HCT116 (cell line): ENCODE results near the gene NTSR1. TPM values are rescaled to one million over a fixed set of nuclear protein-coding genes. Genes with fewer than 3 reads are reported as not detected.
A peak's percentile ranks its signal among the peaks of the same experiment; 100 is the strongest.

Source experiments
- ATAC-seq: fragments of 200-7000 bp; cut with Tn5 transposase; 2 replicates; pipeline ENCODE4 v1.9.1; 2020; ENCODE audit warnings: mild to moderate bottlenecking, moderate library complexity
- BruUV-seq: library from RNA; stranded (reverse); fragments of 400-500 nt; replicated peaks from 2 replicates; lab custom pipeline; 2021; lab: Mats Ljungman, UMichigan
- CTCF ChIA-PET: fragments of 300-600 bp; sonication (Branson Sonifier 250); formaldehyde crosslinking; loops from one replicate; lab custom pipeline; 2021; ENCODE audit warnings: antibody characterized with exemption; lab: Charles Lee
- POLR2A ChIA-PET: fragments of 300-600, 350-600 bp; sonication (Branson Sonifier 250); formaldehyde crosslinking; loops from one replicate; lab custom pipeline; 2021; ENCODE audit warnings: antibody characterized with exemption; lab: Charles Lee
- RAD21 ChIA-PET, 2 experiments: fragments of 300-600 bp; sonication (Branson Sonifier 250); formaldehyde crosslinking; loops; one replicate each; lab custom pipeline; 2023; ENCODE audit warnings: low total read pairs in 2 of 2; ENCODE audit not compliant: uncharacterized antibody in 2 of 2, unreplicated experiment in 2 of 2, low non-redundant PET in 1 of 2; lab: Charles Lee
- DNase-seq: peaks from one replicate; pipeline ENCODE4 v3.0.0-alpha.2; 2010; ENCODE audit warnings: low read depth, low spot score
- H2AFZ ChIP-seq: fragments of 200-600 bp; shearing (Covaris generic), sonication (generic); 2 replicates; pipeline ENCODE4 v1.6.1; 2017; ENCODE audit warnings: low read depth, mixed run types, mixed read lengths, antibody characterized with exemption, low read length; ENCODE audit not compliant: poor library complexity, severe bottlenecking
- H3K27ac ChIP-seq: 2 replicates; pipeline ENCODE4 v1.5.1; 2012; ENCODE audit warnings: low read depth, low read length
- H3K27me3 ChIP-seq: fragments of 200-600 bp; sonication (generic); 2 replicates; pipeline ENCODE4 v1.6.1; 2016; ENCODE audit warnings: mixed run types, low read length, mixed read lengths; ENCODE audit not compliant: insufficient read depth
- H3K36me3 ChIP-seq, 2 experiments: fragments of 200-500 bp in 1 of 2; fragments of 200-600 bp in 1 of 2; sonication (Bioruptor generic) in 1 of 2; sonication (generic) in 1 of 2; 2 replicates each; pipeline versions ENCODE4 v1.5.1 to v1.6.1; 2014 to 2016; ENCODE audit warnings: low read length in 2 of 2, inconsistent platforms in 1 of 2, mixed read lengths in 1 of 2, mixed run types in 1 of 2; ENCODE audit not compliant: insufficient read depth in 2 of 2, control insufficient read depth in 1 of 2
- H3K4me1 ChIP-seq, 2 experiments: fragments of 200-600 bp in 1 of 2; sonication (generic) in 1 of 2; 2 replicates each; pipeline versions ENCODE4 v1.5.1 to v1.6.1; 2012 to 2017; ENCODE audit warnings: low read length in 2 of 2, inconsistent platforms in 1 of 2, mild to moderate bottlenecking in 1 of 2, mixed read lengths in 1 of 2, mixed run types in 1 of 2, moderate library complexity in 1 of 2; ENCODE audit not compliant: insufficient read depth in 2 of 2, control insufficient read depth in 1 of 2
- H3K4me2 ChIP-seq: fragments of 200-600 bp; sonication (generic); 2 replicates; pipeline ENCODE4 v1.6.1; 2017; ENCODE audit warnings: mixed run types, low read length, mixed read lengths
- H3K4me3 ChIP-seq, 2 experiments: fragments of 200-600 bp in 1 of 2; sonication (generic) in 1 of 2; replicated peaks in 1 of 2; 2 replicates each; pipeline ENCODE4 v1.5.1; 2011 to 2016; ENCODE audit warnings: low read length in 2 of 2, control low read depth in 1 of 2, low read depth in 1 of 2, mild to moderate bottlenecking in 1 of 2, mixed read lengths in 1 of 2, mixed run types in 1 of 2
- H3K79me2 ChIP-seq: fragments of 200-600 bp; sonication (generic); 2 replicates; pipeline ENCODE4 v1.6.1; 2017; ENCODE audit warnings: mild to moderate bottlenecking, mixed run types, low read length, moderate library complexity, mixed read lengths; ENCODE audit not compliant: insufficient read depth
- H3K9ac ChIP-seq: fragments of 200-600 bp; sonication (generic); 2 replicates; pipeline ENCODE4 v1.6.1; 2016; ENCODE audit warnings: low read length, mixed read lengths
- H3K9me2 ChIP-seq: fragments of 200-600 bp; sonication (generic), shearing (Covaris generic); 2 replicates; pipeline ENCODE4 v1.6.1; 2017; ENCODE audit warnings: mixed run types, mild to moderate bottlenecking, moderate library complexity; ENCODE audit not compliant: insufficient read depth
- H3K9me3 ChIP-seq, 2 experiments: fragments of 200-500 bp in 1 of 2; fragments of 200-600 bp in 1 of 2; sonication (Bioruptor generic) in 1 of 2; sonication (generic) in 1 of 2; 2 replicates each; pipeline ENCODE4 v1.6.1; 2014 to 2017; ENCODE audit warnings: low read length in 2 of 2, mixed read lengths in 2 of 2, inconsistent platforms in 1 of 2, low read depth in 1 of 2, mild to moderate bottlenecking in 1 of 2, mixed run types in 1 of 2, moderate library complexity in 1 of 2; ENCODE audit not compliant: control insufficient read depth in 1 of 2, insufficient read depth in 1 of 2
- H4K20me1 ChIP-seq: fragments of 200-600 bp; sonication (generic), shearing (Covaris generic); 2 replicates; pipeline ENCODE4 v1.6.1; 2017; ENCODE audit warnings: mixed run types, mild to moderate bottlenecking, moderate library complexity; ENCODE audit not compliant: insufficient read depth
- CBX3 ChIP-seq: IDR thresholded peaks from 2 replicates; pipeline ENCODE4 v1.6.1; 2012; ENCODE audit warnings: low read depth
- CEBPB ChIP-seq: IDR thresholded peaks from 2 replicates; pipeline ENCODE4 v1.6.1; 2012; ENCODE audit warnings: low read depth
- CTCF ChIP-seq, 3 experiments: fragments of 200-600 bp in 1 of 3; sonication (generic) in 1 of 3; IDR thresholded peaks in 2 of 3; conservative IDR thresholded peaks in 1 of 3; 2 replicates each; pipeline ENCODE4 v1.5.1; 2012 to 2017; ENCODE audit warnings: low read depth in 2 of 3, low read length in 2 of 3, antibody characterized with exemption in 1 of 3, borderline replicate concordance in 1 of 3, control low read depth in 1 of 3, mild to moderate bottlenecking in 1 of 3, mixed read lengths in 1 of 3, mixed run types in 1 of 3, moderate library complexity in 1 of 3; ENCODE audit not compliant: insufficient read depth in 1 of 3
- EGR1 ChIP-seq: IDR thresholded peaks from 2 replicates; pipeline ENCODE4 v1.6.1; 2012; ENCODE audit warnings: low read depth
- ELF1 ChIP-seq: IDR thresholded peaks from 2 replicates; pipeline ENCODE4 v1.6.1; 2012; ENCODE audit warnings: low read depth, borderline replicate concordance
- EZH2 ChIP-seq: fragments of 200-600 bp; sonication (generic); IDR thresholded peaks from 2 replicates; pipeline ENCODE4 v1.6.1; 2017; ENCODE audit warnings: antibody characterized with exemption, mixed run types
- EZH2phosphoT487 ChIP-seq: fragments of 200-600 bp; IDR thresholded peaks from 2 replicates; pipeline ENCODE4 v1.6.1; 2018; ENCODE audit warnings: antibody characterized with exemption, borderline replicate concordance
- FOSL1 ChIP-seq: IDR thresholded peaks from 2 replicates; pipeline ENCODE4 v1.6.1; 2012; ENCODE audit warnings: low read depth
- MAX ChIP-seq: IDR thresholded peaks from 2 replicates; pipeline ENCODE4 v1.6.1; 2012
- POLR2A ChIP-seq: IDR thresholded peaks from 2 replicates; pipeline ENCODE4 v1.7.0; 2011; ENCODE audit warnings: borderline replicate concordance; ENCODE audit not compliant: insufficient read depth, insufficient read length; ENCODE audit errors: extremely low read depth
- POLR2AphosphoS5 ChIP-seq: IDR thresholded peaks from 2 replicates; pipeline ENCODE4 v1.6.1; 2011; ENCODE audit warnings: mild to moderate bottlenecking, low read depth, low read length, moderate library complexity
- RAD21 ChIP-seq: IDR thresholded peaks from 2 replicates; pipeline ENCODE4 v1.6.1; 2012; ENCODE audit warnings: low read depth, mild to moderate bottlenecking
- SIN3A ChIP-seq: IDR thresholded peaks from 2 replicates; pipeline ENCODE4 v1.6.1; 2012; ENCODE audit warnings: low read depth
- SP1 ChIP-seq: IDR thresholded peaks from 2 replicates; pipeline ENCODE4 v1.6.1; 2012; ENCODE audit warnings: low read depth
- YY1 ChIP-seq: IDR thresholded peaks from 2 replicates; pipeline ENCODE4 v1.6.1; 2011; ENCODE audit warnings: low read length, low read depth, moderate library complexity, mild to moderate bottlenecking; ENCODE audit not compliant: insufficient replicate concordance; ENCODE audit errors: extremely low read depth
- ZBTB33 ChIP-seq: IDR thresholded peaks from 2 replicates; pipeline ENCODE4 v1.6.1; 2011; ENCODE audit warnings: mild to moderate bottlenecking, low read length, moderate library complexity; ENCODE audit not compliant: insufficient replicate concordance; ENCODE audit errors: extremely low read depth
- ZFX ChIP-seq: fragments of 450-650 bp; IDR thresholded peaks from 2 replicates; pipeline ENCODE4 v1.6.1; 2017
- ZNF274 ChIP-seq: fragments of 200-500 bp; sonication (Bioruptor generic); IDR thresholded peaks from 2 replicates; pipeline ENCODE4 v1.6.1; 2014; ENCODE audit warnings: mild to moderate bottlenecking, low read depth, low read length, inconsistent platforms
- intact Hi-C: fragments of 100-400 bp; cut with micrococcal nuclease; formaldehyde crosslinking; loops from 2 replicates; pipeline ENCODE4 v1.10.0; 2022
- total RNA-seq: library from RNA; stranded (reverse); gene quantifications from one replicate; pipeline ENCODE4 v1.2.1, GENCODE V29; 2021; ENCODE audit not compliant: unreplicated experiment

Gene NTSR1
- total RNA-seq, 1 experiment from 2014 or later: 187 TPM

GRCh38 chr20:62668441-62669027 lies 40.1 kb upstream of the NTSR1 start:
- Histone ChIP-seq H3K27me3 (no peaks in the 10 kb centered on the region), H3K79me2 (no peaks in the 10 kb centered on the region; the same call in 1 of the 2 replicates), H3K9ac (no peak overlapping the region), H3K9me3 (no peaks in the 10 kb centered on the region), H3K27ac (peak overlapping the region; percentile 34; the same call in 1 of the 2 replicates), H3K4me3 (no peak overlapping the region), H3K9me2 (no peaks in the 10 kb centered on the region), H2AFZ (no peak overlapping the region), H3K4me2 (no peak overlapping the region), H3K4me1 (peaks cover 6 to 24% of the 10 kb centered on the region in 2 experiments; a peak in 2 of 4 replicates), H3K36me3 (peaks cover 11 to 46% of the 10 kb centered on the region in 2 experiments; a peak in 3 of 4 replicates), H4K20me1 (no peaks in the 10 kb centered on the region)
- ChIA-PET POLR2A (no interaction called here), CTCF (interaction anchor here (2.3 kb wide), 1 partner anchor 123 kb away, joined by 7 read pairs; no protein-coding TSS in a partner anchor), RAD21 (interaction anchor here in 1 of 2 experiments (1.2 kb wide), 1 partner anchor 126 kb away, joined by 3 read pairs; no protein-coding TSS in a partner anchor)
- intact Hi-C loops: loop anchor here (1.0 to 2.0 kb wide), 3 partner anchors 72 to 140 kb away; no protein-coding TSS in a partner anchor
- DNase-seq: peak; percentile 24
- BruUV-seq: no TSS peak
- no peak for TF ChIP-seq YY1
- TF ChIP-seq CTCF (IDR thresholded peaks at IDR 0.05 in 2 of 3, conservative IDR thresholded peaks at IDR 0.05 in 1 of 3; ENCODE audit: borderline replicate concordance in 1 of 3, insufficient read depth in 1 of 3, low read depth in 2 of 3, low read length in 2 of 3): peak; percentile 76 to 85 (median 81)
- TF ChIP-seq EZH2: no peak
- no peak for TF ChIP-seq ZNF274
- 0 out of 2 replicates have a peak, but pooled peaks have one; percentile 13 for TF ChIP-seq POLR2AphosphoS5
- TF ChIP-seq SIN3A: no peak
- no peak for TF ChIP-seq ELF1
- TF ChIP-seq MAX: no peak
- no peak for TF ChIP-seq ZBTB33
- no peak for TF ChIP-seq POLR2A
- peak; percentile 89 for TF ChIP-seq RAD21
- no peak for TF ChIP-seq EZH2phosphoT487
- no peak for TF ChIP-seq CBX3
- no peak for TF ChIP-seq EGR1
- no peak for TF ChIP-seq SP1
- TF ChIP-seq FOSL1: no peak
- TF ChIP-seq CEBPB: no peak
- no peak for TF ChIP-seq ZFX
- peak; percentile 65 for ATAC-seq
